ENCODE measurements around the gene CAPS.

Gene CAPS

DNA sequence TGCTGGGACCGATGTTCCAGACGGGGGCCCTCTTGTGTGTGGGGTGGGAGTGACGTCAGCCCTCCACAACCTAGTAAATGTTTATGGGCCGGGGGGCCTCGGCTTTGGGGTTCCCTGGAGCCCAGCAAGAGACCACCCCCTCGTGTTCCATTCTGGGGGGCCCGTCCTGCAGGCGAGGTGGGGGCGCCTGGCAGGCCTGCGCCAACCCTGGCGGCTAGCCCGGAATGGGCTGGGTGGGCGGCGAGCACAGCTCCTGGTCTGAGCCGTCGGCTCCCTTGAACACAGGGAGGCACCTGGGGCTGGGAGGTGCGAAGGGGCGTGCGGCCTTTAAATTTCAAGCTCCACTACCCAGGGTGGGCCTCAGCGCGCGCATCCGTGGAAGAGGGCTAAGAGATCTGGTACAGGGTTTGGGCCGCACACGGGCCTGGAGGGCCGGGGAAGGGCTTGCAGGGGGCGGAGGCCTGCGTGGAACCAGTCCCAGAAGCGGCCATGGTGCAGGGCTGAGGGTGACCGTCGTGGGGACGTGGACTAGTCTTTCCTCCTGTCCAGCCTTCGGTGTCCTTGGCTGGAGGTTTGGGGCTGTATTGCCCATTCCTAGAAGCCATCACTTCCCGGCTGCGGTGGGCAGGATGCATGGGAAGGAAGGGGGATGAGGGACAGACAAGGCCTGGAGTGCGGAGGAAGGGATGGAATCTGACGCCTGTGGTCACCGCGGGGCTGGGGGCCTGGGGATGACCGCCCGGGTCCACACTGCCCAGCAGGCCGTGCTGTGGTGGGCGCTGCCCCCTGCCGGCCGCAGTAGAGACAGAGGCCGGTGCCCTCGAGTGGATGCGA, 21.9 kb upstream of the CAPS start:
- DNase-seq (ENCODE audit: low read depth in 2 of 2), result no peak

DNA sequence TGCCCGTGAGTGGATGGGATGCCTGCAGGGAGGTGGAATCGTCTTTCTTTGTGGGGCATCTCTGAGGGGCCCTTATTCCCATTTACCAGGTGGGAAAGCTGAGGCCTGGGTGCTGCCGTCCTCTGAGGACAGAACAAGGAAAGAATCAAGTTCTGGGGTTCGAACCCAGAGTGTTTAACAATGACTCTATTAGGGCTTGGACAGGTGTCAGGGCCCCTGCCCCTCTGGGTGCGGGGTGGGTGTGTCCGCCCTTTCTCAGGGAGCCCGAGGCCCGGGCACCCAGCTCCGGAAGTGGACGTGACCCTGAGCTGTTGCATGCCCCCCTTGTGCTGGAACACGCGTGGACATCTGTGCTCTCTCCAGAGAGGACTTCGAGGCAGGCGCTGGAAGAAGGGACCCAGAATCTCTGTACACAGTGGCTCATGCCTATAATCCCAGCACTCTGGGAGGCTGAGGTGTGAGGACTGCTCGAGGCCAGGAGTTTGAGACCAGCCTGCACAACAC, 21.2 kb upstream of the CAPS start:
- DNase-seq (ENCODE audit: low read depth in 2 of 2), result no peak

DNA sequence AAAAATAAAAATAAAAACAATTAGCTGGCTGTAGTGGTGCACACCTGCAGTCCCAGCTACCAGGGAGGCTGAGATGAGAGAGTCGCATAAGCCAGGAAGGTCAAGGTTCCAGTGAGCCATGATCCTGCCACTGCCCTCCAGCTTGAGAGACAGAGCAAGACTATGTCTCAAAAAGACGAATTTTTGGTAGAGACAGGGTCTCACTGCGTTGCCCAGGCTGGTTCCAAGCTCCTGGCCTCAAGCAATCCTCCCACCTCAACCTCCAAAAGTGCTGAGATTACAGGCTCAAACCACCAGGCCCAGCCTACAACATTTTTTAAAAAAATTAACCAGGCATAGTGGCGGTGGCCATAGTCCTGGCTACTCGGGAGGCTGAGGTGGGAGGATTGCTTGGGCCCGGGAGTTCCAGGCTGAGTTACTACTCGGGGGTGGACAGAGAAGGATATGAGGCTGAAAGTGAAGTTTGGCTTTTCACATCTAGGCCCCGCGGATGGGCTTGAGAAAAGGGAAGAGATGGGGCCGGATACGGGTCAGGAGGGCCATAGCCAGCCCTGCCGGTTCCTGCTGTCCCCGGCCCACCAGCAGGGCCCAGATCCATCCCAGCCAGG, 20.7 kb upstream of the CAPS start:
- DNase-seq (ENCODE audit: low read depth in 2 of 2), result no peak

DNA sequence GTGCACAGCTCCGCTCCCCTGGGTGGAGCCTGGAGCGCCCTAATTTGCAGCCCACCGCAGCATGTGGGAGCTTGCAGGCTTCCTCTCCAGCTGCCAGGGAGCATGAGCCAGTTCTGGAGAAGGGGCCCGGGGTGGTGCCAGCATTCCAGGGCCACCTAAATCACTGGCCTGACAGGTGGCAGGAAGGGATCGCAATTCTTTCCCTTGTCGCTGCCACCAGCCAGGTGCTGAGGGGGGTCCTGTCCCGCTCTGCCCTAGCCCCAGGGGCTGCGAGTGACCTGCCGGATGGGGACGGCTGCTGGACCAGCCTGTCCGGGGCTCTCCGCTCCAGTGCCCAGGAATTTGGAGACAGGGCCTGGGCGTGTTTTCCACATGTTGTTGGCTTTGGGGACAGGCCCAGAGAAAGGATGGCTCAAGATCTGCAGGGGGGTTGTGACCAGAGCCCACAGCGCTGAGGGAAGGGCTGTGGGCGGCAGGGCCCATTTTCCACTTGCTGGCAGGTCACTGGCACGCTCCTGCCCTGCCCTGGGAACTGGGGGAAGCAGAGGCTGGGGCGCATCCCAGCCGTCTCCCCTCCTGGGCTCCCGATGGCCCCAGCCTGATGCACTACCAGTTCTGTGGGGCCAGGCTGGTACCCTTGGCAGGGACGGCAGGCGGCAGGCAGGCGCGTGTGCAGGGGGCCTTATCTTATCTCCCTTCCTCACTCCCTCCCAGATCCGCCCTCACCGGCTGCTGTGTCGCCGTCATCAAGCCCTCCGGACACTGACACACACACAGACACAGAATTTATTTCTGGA, 19.9 kb upstream of the CAPS start:
- no peak for DNase-seq (ENCODE audit: low read depth in 2 of 2)

DNA sequence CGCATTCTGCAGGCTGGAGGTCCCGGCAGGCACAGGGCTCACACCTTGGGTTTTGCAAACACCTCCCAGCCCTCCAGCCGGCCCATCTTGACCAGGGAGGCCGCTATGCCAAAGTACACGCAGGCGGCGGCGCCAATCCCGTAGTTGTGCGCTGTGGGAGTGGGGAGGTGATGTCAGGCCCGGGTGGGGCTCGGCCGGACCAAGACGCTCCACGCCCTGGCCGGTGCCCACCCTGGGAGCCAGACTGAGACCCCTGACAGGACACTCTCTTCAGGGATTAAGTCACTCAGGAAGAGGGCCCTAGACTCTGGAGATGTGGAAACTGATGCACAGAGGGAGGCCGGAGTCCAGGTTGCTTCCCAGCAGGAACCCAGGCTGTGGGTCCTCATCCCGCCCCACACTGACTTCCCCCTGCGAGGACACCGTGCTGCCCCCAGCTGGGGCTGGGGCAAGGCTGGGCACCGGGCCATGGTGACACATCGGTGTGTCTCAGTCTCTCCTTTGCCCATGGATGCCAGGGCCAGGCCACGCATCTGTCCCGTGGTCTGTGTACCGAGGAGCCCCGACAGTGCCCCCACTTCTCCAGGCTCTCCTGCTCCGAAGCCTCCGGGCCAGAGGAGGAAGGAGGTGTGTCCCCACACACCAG, 19.2 kb upstream of the CAPS start:
- DNase-seq (ENCODE audit: low read depth in 2 of 2), result no peak

DNA sequence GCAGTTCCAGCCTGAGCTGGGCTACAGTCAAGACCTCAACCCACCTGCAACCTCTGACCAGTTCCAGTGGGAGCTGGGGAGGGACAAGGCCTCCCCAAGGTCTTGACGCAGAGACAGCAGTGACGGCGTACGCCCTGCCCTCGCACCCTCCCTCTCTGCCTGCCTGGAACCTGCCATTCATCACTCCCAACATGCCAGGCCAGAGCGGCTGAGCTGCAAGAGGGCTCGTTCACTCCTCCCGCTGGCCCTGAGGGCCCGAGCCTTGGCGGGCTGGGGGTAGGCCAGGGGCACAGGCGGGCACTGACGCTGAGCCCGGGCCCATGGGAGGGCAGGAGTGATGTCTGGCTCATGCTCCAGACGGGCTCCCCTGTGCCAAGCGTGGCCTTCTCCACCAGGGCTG, 18.6 kb upstream of the CAPS start:
- no peak for DNase-seq (ENCODE audit: low read depth in 2 of 2)

DNA sequence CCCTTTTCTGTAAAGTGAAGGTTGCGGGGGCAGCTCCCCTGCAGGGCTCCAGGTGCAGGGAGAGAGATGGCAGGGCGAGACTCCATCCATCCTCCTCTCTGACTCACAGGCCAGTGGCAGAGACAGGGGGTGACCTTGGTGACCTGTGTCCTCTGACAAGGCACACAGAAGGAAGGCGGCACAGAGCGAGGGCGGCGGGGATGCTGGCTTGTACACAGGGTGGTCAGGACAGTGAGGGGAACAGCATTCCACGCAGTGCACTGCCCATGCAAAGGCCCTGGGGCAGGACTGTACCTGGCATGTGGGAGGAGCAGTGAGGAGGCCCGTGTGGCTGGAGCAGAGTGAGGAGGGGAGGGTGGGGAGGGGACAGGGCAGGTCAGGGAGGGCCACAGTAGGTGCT, 18.2 kb upstream of the CAPS start:
- no peak for DNase-seq (ENCODE audit: low read depth in 2 of 2)

DNA sequence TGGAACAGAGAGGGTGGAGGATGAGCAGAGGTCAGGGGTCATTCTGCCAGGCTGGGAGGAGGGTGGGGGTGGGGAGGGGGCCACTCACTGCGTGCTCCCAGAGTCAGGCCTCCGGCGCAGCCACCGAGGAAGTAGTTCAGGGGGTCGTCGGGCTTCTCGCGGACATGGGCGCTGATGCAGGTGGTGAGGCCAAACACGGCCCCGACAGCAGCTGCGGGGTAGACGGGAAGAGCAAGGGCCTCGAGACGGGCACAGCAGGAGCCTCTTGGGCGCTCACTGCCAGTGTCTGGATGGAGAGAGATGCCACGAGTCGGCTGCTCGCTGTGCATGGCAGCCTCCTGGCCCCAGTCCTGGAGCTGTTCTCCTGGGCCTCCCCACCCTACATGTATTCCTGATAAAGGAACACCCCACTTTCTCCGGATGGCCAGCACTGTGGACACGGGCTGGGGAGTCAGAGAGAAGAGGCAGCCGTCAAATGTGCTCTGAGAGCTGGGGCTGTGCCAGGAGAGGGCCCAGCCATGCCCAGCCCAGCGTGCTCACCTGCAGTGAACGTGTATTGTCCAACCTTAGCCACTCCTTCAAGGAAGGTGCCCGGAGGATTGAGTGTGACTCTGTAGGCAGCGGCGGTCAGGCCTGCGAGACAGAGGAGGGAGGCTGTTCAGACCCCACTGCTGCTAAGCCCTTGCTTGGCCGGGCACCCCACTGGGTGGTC, 17.5 kb upstream of the CAPS start:
- DNase-seq (ENCODE audit: low read depth in 2 of 2), result no peak

DNA sequence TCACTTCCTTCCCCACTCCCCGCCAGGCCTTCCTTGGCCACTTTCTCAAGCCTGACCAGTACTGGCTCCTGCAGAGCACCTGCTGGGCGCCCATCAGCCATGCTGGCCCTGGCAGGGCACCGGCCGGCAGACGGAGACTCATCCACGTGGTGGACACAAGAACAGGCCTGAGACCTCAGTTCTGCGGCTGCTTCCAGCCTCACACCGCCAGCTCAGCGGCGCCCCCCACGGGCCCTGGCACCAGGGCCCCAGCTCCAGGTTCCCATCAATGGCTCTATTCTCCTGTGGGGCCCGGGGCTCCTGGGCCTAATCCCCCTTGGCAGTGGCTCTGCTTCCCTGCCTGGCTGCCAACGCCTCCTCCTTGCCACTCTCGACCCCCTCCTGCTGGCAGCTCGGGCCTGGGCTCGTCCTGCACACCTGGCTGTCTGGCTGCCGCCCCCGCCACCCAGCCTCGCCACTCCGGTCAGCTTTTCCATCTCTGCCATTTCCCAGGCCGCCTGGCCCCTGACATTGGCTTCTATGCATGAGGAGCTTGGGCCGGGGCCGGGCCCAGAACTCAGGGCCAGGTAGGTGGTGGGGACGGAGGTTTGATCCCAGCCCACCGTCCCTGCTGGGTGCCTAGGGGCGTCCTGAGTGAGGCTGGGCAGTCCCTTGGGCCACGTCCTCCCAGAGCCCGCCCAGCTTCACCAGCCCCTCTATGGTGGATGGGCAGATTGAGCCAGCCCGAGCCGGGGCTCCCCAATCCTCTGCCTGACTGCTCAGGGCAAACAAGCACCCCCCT, 16.7 kb upstream of the CAPS start:
- DNase-seq (ENCODE audit: low read depth in 2 of 2), result no peak

DNA sequence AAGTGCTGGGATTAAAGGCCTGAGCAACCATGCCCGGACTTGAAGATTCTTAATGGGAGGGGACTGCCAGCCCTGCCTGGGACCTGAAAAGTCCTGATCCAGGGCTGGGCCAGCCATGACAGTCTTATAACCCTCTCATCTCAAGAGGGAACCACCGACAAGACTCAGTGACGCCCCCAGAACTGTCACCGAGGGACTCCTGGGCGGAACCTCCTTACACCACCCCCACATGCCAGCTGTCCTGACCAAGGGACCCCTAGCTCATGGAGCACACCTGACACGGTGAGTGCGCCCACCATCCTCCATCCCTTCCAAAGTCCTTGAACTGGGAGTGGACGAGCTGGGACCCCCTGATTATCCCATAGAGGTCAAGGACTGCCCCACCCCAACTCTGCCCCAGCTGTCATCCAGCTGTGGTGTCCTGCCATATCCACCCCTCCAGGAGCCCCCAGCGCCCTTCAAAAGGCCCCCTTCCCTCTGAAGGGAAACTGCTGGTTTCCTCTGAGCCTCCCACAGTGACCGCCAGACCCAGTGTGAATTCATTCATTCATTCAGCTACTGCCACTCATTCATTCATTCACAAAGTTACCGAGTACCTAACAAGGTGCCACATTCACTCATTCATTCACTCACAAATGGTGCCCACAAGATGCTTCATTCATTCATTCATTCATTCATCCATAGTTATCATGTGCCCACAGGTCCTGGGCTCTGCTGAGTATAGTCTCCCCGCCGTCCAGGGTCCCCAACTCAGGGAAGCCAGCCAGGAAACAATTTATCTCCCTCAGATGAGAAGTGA, 14.1 kb upstream of the CAPS start:
- DNase-seq (ENCODE audit: low read depth in 2 of 2), result no peak

DNA sequence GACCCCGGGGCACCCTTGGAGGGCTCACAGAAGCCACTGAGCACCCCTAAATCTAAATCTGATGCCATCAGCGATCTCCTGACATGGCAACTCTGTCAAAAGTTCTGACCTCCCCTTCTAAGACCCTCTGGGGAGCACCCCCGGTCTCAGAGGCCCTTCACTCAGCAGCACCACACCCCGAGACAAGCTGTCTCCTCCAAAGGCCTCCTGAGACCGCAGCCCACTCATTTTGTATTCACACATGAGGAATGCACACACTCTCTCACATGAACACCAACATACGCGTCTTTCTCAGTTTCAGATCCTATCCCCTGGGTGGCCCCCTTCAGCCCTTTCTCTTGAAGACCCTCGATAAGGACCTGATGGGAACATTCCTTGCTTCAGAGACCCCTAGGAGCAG, 13.1 kb upstream of the CAPS start:
- DNase-seq (ENCODE audit: low read depth in 2 of 2), result no peak

DNA sequence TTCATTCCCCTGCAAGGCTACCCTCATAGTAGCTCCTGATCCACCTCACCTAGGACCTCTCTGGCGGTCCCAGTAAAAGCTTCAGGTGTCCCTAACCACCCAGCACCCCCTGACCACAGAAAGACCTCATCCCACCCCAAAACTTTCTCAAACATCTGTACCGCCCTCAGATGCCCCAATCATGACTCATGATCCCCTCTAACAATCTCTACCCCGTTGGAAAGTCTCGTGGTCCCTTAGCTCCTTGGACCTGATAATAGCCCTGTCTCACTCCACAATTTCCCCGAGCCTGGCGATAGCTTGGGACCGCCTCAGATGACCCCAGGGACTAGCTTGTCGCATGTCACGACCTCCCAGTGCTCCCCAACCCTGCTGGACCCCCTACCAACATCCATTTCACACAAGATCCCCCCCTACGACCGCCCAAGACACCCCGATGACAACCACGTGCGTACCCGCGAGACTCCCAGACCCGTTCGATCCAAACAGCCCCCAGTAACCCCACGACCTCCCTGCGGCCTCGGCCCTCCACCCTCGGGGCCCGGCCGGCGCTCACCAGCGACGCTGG, 10.9 kb upstream of the CAPS start:
- no peak for DNase-seq (ENCODE audit: low read depth in 2 of 2)

DNA sequence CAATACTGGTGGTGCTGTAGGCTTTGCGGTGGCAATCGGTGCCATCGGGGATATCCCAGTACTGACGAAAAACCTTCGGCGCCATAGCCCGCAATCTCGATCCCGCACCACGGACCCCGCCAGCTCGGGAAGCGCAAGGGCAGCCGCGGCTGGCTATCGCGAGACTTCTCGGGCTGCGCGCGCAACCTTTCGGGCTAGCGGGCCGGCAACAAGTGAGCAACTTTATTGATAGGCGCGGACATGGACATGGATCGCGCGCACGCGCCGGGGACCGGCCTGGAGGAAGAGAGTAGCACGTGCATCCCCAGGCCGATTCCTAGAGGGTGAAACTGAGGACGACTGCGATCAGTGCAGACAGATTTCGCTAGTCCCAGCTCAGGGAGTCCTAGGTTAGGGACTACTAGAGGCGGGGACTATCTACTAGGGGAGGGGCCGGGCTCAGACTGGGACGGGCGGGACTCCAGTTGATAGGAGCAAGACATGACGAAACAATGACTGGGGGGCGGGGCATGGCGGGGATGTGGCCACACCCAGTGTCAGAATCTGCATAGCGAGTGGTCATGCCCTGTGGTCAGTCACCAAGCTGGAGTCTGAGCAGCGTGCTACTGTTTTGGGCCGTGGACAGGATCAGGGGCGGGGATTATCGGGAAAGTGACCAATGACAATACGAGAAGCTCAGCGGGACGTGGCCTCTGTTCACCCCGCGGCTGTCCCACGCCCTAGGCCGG, 10.3 kb upstream of the CAPS start, which contains the start of gene NDUFA11:
NDUFA11 (minus strand) TSS at position 167 of the 728 bp plus-strand sequence; CDS start at position 85, 82 bp downstream.
- peak; percentile 96 to 97 for DNase-seq (ENCODE audit: low read depth in 2 of 2)

DNA sequence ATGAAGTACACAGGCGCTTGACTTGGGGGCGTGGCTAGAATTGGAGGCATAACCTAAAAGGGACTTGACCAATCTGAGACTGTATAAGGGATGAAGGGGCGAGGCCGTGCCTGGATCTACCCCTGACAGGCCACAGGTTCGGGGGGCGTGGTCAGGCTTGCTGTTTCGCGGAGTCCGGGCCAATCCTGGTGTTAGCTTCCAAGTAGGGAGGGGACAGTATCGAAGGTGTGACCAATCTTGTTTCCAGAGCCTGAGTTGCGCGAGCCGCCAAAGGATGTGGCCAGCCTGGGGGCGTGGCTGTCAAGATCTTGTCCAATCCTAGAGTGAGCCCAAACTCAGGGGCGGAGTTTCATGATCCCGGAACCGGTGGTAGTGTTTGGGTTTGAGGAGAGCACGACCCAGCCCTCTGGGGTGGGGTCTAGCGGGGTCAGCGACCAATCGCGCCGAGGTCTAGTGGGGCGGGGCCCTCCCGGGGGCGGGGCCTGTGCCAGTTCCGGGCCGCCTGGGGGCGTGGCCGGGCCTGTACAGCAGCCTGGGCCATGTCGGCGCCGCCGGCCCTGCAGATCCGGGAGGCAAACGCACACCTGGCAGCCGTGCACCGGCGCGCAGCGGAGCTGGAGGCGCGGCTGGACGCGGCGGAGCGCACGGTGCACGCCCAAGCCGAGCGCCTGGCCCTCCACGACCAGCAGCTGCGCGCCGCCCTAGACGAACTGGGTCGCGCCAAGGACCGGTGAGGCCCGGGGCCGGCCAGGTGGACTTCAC, 9.5 kb upstream of the CAPS start, which contains the start of gene VMAC:
VMAC (plus strand) TSS at position 521 of the 762 bp plus-strand sequence; CDS start at position 540, 19 bp downstream.
- DNase-seq (ENCODE audit: low read depth in 2 of 2), result peak; percentile 99 to 100

DNA sequence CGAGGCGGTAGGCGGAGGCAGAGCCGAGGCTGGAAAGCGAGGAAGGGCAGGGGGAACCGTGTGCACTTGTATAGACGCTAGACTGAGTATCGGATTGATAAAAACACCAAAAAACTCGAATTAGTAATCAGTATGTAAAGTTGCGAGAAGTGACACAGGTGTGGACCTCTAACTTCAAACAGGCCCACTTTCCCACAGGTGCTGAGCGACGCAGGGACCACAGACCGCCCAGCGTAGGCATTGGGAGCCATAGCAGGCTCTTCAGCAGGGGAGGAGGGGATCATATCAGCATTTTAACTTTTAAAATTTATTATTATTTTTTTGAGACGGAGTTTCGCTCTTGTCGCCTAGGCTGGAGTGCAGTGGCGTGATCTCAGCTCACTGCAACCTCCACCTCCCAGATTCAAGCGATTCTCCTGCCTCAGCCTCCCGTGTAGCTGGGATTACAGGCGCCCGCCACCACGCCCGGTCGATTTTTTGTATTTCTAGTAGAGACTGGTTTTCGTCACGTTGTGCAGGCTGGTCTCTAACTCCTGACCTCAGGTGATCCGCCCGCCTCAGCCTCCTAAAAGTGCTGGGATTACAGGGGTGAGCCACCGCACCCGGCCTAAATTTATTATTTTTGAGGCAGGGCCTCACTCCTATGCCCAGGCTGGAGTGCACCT, 8.8 kb upstream of the CAPS start:
- no peak for DNase-seq (ENCODE audit: low read depth in 2 of 2)

DNA sequence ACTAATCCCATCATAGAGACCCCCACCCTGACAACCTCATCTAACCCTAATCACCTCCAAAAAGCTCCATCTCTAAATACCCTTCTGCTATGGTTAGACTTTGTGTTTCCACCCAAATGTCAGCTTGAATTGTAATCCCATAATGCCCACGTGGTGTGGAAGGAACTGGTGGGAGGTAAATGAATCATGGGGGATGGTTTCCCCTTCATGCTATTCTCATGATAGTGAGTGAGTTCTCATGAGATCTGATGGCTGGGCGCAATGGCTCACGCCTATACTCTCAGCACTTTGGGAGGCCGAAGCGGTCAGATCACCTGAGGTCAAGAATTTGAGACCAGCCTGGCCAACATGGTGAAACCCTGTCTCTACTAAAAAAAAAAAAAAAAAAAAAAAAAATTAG, 6.8 kb upstream of the CAPS start:
- DNase-seq (ENCODE audit: low read depth in 2 of 2), result no peak
